ENCODE measurements around the gene CLCNKA. TPM values are rescaled to one million over a fixed set of nuclear protein-coding genes. Genes with fewer than 3 reads are reported as not detected.

CLCNKA gene
- total RNA-seq, 1 donor from 2014 or later, result not detected

Small RNA genes within 50 kb of the gene (small RNA-seq; reads per million reads assigned to genes)
- gene AL355994.1 (ENCODE audit: low replicate concordance), result not detected
- gene AL355994.5 (ENCODE audit: low replicate concordance), result not detected

Other genes starting within 250 kb of the CLCNKA start
- 1.2 TPM for gene UQCRHL, start 214.4 kb upstream of the CLCNKA start, total RNA-seq
- gene SPEN, start 174.3 kb upstream of the CLCNKA start, total RNA-seq, result 75.0 TPM
- 26.3 TPM for gene ZBTB17, start 45.9 kb upstream of the CLCNKA start, total RNA-seq
- 1.5 TPM for gene SRARP, start 17.8 kb upstream of the CLCNKA start, total RNA-seq
- gene HSPB7, start 4.0 kb upstream of the CLCNKA start, total RNA-seq, result not detected
- under 0.01 TPM for gene CLCNKB, start 21.7 kb downstream of the CLCNKA start, total RNA-seq
- gene FAM131C, start 51.6 kb downstream of the CLCNKA start, total RNA-seq, result 2.7 TPM
- 1.7 TPM for gene EPHA2, start 134.0 kb downstream of the CLCNKA start, total RNA-seq
- 0.49 TPM for gene ARHGEF19, start 190.6 kb downstream of the CLCNKA start, total RNA-seq
- gene CPLANE2, start 215.1 kb downstream of the CLCNKA start, total RNA-seq, result 10.3 TPM

Data from temporal lobe (tissue), 2 donors.